ENCODE measurements around the gene PHAF1. TPM values are rescaled to one million over a fixed set of nuclear protein-coding genes. Genes with fewer than 3 reads are reported as not detected.

PHAF1 gene
- total and polyA plus RNA-seq, 9 of the 15 experiments (the other 6 are each of a cell fraction or from before 2014, with no cell fraction given), result 5.1 to 25.4 (median 13.8) TPM

GRCh38 chr16:67184995-67185650 lies 75.4 kb downstream of the PHAF1 start (continued):
- TF ChIP-seq L3MBTL2 (IDR thresholded peaks at IDR 0.05), result peak; percentile 38; the same call in 1 of the 2 replicates
- peak; percentile 55 for TF ChIP-seq HCFC1 (IDR thresholded peaks at IDR 0.05; ENCODE audit: low read depth, low read length)
- no peak for TF ChIP-seq PHB2 (IDR thresholded peaks at IDR 0.05; ENCODE audit: low read depth)
- no peak for TF ChIP-seq KLF13 (tag; IDR thresholded peaks at IDR 0.05; ENCODE audit: borderline replicate concordance, low read depth)
- TF ChIP-seq MTA1 (IDR thresholded peaks at IDR 0.05; ENCODE audit: borderline replicate concordance), result 0 out of 2 replicates have a peak, but pooled peaks have one; percentile 45
- TF ChIP-seq FOXM1 (IDR thresholded peaks at IDR 0.05; ENCODE audit: low read depth), result no peak
- 0 out of 2 replicates have a peak, but pooled peaks have one; percentile 69 for TF ChIP-seq FOXM1 (CRISPR knock-in tag; IDR thresholded peaks at IDR 0.05; ENCODE audit: low read depth)
- no peak for TF ChIP-seq ZNF77 (CRISPR knock-in tag; IDR thresholded peaks at IDR 0.05)
- TF ChIP-seq, protein P1, sequence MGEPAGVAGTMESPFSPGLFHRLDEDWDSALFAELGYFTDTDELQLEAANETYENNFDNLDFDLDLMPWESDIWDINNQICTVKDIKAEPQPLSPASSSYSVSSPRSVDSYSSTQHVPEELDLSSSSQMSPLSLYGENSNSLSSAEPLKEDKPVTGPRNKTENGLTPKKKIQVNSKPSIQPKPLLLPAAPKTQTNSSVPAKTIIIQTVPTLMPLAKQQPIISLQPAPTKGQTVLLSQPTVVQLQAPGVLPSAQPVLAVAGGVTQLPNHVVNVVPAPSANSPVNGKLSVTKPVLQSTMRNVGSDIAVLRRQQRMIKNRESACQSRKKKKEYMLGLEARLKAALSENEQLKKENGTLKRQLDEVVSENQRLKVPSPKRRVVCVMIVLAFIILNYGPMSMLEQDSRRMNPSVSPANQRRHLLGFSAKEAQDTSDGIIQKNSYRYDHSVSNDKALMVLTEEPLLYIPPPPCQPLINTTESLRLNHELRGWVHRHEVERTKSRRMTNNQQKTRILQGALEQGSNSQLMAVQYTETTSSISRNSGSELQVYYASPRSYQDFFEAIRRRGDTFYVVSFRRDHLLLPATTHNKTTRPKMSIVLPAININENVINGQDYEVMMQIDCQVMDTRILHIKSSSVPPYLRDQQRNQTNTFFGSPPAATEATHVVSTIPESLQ (CRISPR knock-in tag; IDR thresholded peaks at IDR 0.05), result peak; percentile 66; the same call in 1 of the 2 replicates
- TF ChIP-seq TEAD1 (CRISPR knock-in tag; IDR thresholded peaks at IDR 0.05), result peak in 1 of 2 experiments; percentile 93; a peak in 2 of 4 replicates
- no peak for TF ChIP-seq GTF2F1 (IDR thresholded peaks at IDR 0.05; ENCODE audit: low read depth, low read length)
- peak; percentile 74 for TF ChIP-seq ZNF282 (CRISPR knock-in tag; IDR thresholded peaks at IDR 0.05)
- no peak for TF ChIP-seq TFE3 (CRISPR knock-in tag; IDR thresholded peaks at IDR 0.05)
- no peak for TF ChIP-seq KAT2B (IDR thresholded peaks at IDR 0.05; ENCODE audit: low read depth, low read length)
- TF ChIP-seq, protein P2, sequence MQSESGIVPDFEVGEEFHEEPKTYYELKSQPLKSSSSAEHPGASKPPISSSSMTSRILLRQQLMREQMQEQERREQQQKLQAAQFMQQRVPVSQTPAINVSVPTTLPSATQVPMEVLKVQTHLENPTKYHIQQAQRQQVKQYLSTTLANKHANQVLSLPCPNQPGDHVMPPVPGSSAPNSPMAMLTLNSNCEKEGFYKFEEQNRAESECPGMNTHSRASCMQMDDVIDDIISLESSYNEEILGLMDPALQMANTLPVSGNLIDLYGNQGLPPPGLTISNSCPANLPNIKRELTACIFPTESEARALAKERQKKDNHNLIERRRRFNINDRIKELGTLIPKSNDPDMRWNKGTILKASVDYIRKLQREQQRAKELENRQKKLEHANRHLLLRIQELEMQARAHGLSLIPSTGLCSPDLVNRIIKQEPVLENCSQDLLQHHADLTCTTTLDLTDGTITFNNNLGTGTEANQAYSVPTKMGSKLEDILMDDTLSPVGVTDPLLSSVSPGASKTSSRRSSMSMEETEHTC (IDR thresholded peaks at IDR 0.05), result no peak
- no peak for TF ChIP-seq RBM39 (optimal IDR thresholded peaks at IDR 0.05; ENCODE audit: low read depth, low read length)
- TF ChIP-seq, protein P3, sequence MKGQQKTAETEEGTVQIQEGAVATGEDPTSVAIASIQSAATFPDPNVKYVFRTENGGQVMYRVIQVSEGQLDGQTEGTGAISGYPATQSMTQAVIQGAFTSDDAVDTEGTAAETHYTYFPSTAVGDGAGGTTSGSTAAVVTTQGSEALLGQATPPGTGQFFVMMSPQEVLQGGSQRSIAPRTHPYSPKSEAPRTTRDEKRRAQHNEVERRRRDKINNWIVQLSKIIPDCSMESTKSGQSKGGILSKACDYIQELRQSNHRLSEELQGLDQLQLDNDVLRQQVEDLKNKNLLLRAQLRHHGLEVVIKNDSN (CRISPR knock-in tag; IDR thresholded peaks at IDR 0.05), result peak; percentile 38; the same call in 1 of the 2 replicates
- peak; percentile 11 for TF ChIP-seq ZNF146 (CRISPR knock-in tag; IDR thresholded peaks at IDR 0.05; ENCODE audit: unreplicated experiment)
- no peak for TF ChIP-seq PBX2 (CRISPR knock-in tag; IDR thresholded peaks at IDR 0.05; ENCODE audit: low read depth)
- no peak for TF ChIP-seq PBX2 (tag; conservative IDR thresholded peaks at IDR 0.05; ENCODE audit: low read depth)

Measured in K562 (cell line).